Measurements from ENCODE around the gene ABHD1.
A peak's percentile ranks its signal among the peaks of the same experiment; 100 is the strongest.

Gene ABHD1

DNA sequence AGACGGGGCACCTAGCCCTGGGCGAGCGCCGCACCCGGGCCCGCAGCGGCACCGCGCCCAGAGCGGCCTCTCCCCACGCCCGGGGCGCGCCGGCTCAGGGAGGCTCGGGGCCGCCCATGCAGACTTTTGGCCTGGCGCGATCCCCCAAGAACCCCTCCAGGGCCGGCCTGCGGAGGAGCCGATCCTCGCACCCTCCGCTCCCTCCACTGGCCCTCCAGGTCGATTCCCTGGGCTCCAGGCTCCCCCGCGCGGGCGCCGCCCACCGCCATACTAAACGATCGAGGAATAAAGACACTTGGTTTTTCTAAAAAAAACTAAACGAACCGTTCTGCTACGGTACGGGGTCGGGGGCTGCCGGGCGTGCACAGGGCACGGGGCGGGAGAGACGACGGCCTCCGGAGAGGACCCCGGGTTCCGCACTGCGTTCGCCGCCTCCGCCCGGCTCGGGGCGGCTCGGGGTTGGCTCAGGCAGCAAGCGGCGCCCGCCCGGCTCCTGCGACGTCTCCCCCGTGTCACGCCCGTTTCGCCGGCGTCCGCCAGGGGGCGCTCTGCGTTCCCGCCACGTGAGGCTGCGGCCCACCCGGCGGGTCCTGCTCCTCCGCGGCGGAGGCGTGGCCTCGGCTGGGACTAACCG, 37.4 kb upstream of the ABHD1 start:
- peak overlapping the region; percentile 70 for H3K9ac ChIP-seq (ENCODE audit: low read length)

DNA sequence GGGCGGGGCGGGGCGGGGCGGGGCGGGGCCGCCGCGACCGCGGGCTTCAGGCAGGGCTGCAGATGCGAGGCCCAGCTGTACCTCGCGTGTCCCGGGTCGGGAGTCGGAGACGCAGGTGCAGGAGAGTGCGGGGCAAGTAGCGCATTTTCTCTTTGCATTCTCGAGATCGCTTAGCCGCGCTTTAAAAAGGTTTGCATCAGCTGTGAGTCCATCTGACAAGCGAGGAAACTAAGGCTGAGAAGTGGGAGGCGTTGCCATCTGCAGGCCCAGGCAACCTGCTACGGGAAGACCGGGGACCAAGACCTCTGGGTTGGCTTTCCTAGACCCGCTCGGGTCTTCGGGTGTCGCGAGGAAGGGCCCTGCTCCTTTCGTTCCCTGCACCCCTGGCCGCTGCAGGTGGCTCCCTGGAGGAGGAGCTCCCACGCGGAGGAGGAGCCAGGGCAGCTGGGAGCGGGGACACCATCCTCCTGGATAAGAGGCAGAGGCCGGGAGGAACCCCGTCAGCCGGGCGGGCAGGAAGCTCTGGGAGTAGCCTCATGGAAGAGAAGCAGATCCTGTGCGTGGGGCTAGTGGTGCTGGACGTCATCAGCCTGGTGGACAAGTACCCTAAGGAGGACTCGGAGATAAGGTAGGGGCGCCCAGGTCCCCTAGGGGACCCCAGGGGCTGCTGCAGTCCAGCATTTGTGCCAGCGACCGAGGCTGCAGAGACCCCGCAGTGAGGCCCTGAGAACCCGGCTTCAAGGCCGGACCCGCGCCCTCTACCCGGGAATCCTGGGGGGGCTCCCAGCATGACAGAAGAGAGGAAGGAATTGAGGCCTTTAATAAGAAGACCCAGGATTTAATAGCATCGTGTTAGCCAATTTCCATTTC, 36.7 kb upstream of the ABHD1 start, which contains the start of gene KHK:
KHK (plus strand) TSS at position 49 of the 870 bp plus-strand sequence; CDS start at position 537, 488 bp downstream.
- Histone ChIP-seq H3K27me3 (ENCODE audit: low read depth, low read length) (no peaks in the 10 kb centered on the region), H4K20me1 (ENCODE audit: insufficient read depth, low read length) (no peaks in the 10 kb centered on the region), H3K4me1 (ENCODE audit: low read length) (peaks cover 8% of the 10 kb centered on the region), H3K9me3 (ENCODE audit: insufficient read depth, low read length) (no peaks in the 10 kb centered on the region), H3K4me2 (ENCODE audit: low read length) (peak within 1 kb of the TSS; percentile 96), H3K9ac (ENCODE audit: low read length) (peak within 1 kb of the TSS; percentile 70), H3K27ac (ENCODE audit: low read length) (peak within 1 kb of the TSS; percentile 14; the same call in 1 of the 2 replicates), H3K36me3 (replicated peaks; ENCODE audit: low read depth, low read length) (no peaks in the 10 kb centered on the region), H2AFZ (ENCODE audit: low read depth, low read length) (peak within 1 kb of the TSS; percentile 28), H3K79me2 (ENCODE audit: low read length) (no peaks in the 10 kb centered on the region), H3K4me3 (ENCODE audit: low read length) (peak within 1 kb of the TSS; percentile 82)
- TF ChIP-seq, protein P1, sequence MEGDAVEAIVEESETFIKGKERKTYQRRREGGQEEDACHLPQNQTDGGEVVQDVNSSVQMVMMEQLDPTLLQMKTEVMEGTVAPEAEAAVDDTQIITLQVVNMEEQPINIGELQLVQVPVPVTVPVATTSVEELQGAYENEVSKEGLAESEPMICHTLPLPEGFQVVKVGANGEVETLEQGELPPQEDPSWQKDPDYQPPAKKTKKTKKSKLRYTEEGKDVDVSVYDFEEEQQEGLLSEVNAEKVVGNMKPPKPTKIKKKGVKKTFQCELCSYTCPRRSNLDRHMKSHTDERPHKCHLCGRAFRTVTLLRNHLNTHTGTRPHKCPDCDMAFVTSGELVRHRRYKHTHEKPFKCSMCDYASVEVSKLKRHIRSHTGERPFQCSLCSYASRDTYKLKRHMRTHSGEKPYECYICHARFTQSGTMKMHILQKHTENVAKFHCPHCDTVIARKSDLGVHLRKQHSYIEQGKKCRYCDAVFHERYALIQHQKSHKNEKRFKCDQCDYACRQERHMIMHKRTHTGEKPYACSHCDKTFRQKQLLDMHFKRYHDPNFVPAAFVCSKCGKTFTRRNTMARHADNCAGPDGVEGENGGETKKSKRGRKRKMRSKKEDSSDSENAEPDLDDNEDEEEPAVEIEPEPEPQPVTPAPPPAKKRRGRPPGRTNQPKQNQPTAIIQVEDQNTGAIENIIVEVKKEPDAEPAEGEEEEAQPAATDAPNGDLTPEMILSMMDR (IDR thresholded peaks at IDR 0.05; ENCODE audit: low read depth, low read length) = no peak
- no peak for TF ChIP-seq EZH2phosphoT487 (IDR thresholded peaks at IDR 0.05; ENCODE audit: low read depth)

More for the DNA sequence above, 37.4 kb upstream of the ABHD1 start:
- peak overlapping the region; percentile 14; the same call in 1 of the 2 replicates for H3K27ac ChIP-seq (ENCODE audit: low read length)
- no peaks in the 10 kb centered on the region for H3K36me3 ChIP-seq (replicated peaks; ENCODE audit: low read depth, low read length)
- H3K27me3 ChIP-seq (ENCODE audit: low read depth, low read length) = no peaks in the 10 kb centered on the region
- no peaks in the 10 kb centered on the region for H3K9me3 ChIP-seq (ENCODE audit: insufficient read depth, low read length)
- no peaks in the 10 kb centered on the region for H4K20me1 ChIP-seq (ENCODE audit: insufficient read depth, low read length)
- H3K4me1 ChIP-seq (ENCODE audit: low read length) = peaks cover 15% of the 10 kb centered on the region
- H3K79me2 ChIP-seq (ENCODE audit: low read length) = no peaks in the 10 kb centered on the region
- peak overlapping the region; percentile 96 for H3K4me2 ChIP-seq (ENCODE audit: low read length)
- 0 out of 2 replicates have a peak overlapping the region, but pooled peaks have one; percentile 27 for H2AFZ ChIP-seq (ENCODE audit: low read depth, low read length)
- TF ChIP-seq EZH2phosphoT487 (IDR thresholded peaks at IDR 0.05; ENCODE audit: low read depth) = no peak
- TF ChIP-seq, protein P1 (IDR thresholded peaks at IDR 0.05; ENCODE audit: low read depth, low read length) = peak; percentile 57
- H3K4me3 ChIP-seq (ENCODE audit: low read length) = peak overlapping the region; percentile 82

DNA sequence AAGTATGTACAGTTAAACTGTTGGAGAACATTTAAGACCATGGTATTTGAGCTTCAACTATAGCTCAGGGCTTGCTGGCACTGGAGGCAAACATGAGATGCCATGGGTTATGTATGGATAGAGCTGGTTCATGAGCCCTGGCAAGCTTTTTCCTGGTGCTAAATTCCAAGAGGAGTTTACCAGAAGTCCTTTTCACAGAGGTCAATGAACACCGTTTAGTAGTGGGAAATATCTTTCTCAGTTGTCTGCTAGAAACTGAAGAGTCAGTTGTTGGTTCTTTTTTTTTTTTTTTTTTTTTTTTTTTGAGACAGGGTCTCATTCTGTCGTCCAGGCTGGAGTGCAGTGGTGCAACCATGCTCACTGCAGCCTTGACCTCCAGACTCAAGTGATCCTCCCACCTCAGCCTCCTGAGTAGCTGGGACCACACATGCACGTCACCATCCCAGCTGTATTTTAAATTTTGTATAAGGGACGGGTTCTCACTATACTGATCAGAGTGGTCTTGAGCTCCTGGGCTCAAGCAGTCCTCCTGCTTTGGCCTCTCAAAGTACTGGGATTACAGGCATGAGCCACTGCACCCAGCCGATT, 35.7 kb upstream of the ABHD1 start:
- TF ChIP-seq, protein P1 (IDR thresholded peaks at IDR 0.05; ENCODE audit: low read depth, low read length) = no peak
- TF ChIP-seq EZH2phosphoT487 (IDR thresholded peaks at IDR 0.05; ENCODE audit: low read depth) = no peak
- no peaks in the 10 kb centered on the region for H3K9me3 ChIP-seq (ENCODE audit: insufficient read depth, low read length)
- peak overlapping the region; percentile 84; the same call in 1 of the 2 replicates for H3K4me2 ChIP-seq (ENCODE audit: low read length)
- H3K79me2 ChIP-seq (ENCODE audit: low read length) = no peaks in the 10 kb centered on the region
- no peaks in the 10 kb centered on the region for H3K27me3 ChIP-seq (ENCODE audit: low read depth, low read length)
- peaks cover 8% of the 10 kb centered on the region for H3K4me1 ChIP-seq (ENCODE audit: low read length)
- no peak overlapping the region for H3K4me3 ChIP-seq (ENCODE audit: low read length)
- no peaks in the 10 kb centered on the region for H4K20me1 ChIP-seq (ENCODE audit: insufficient read depth, low read length)
- no peak overlapping the region for H3K9ac ChIP-seq (ENCODE audit: low read length)
- H3K27ac ChIP-seq (ENCODE audit: low read length) = no peak overlapping the region
- no peak overlapping the region for H2AFZ ChIP-seq (ENCODE audit: low read depth, low read length)
- no peaks in the 10 kb centered on the region for H3K36me3 ChIP-seq (replicated peaks; ENCODE audit: low read depth, low read length)

DNA sequence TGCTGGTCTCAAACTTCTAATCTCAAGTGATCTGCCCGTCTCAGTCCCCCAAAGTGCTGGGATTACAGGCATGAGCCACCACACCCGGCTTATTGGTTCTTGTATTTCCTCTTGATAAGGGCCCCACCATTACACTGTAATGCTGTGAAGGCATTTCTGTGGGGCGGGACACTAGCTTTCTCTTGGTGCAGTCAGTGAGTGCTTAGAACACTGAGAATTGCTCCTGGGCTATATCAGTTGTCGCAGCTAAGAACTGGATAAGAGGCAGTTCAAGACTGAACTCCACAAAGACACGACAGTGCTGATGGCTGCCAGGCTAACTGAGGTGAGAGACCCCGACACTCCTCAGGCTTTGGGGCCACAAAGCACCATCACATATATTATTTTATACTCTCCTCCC, 35.0 kb upstream of the ABHD1 start:
- Histone ChIP-seq H4K20me1 (ENCODE audit: insufficient read depth, low read length) (no peaks in the 10 kb centered on the region), H2AFZ (ENCODE audit: low read depth, low read length) (no peak overlapping the region), H3K79me2 (ENCODE audit: low read length) (no peaks in the 10 kb centered on the region), H3K36me3 (replicated peaks; ENCODE audit: low read depth, low read length) (no peaks in the 10 kb centered on the region), H3K9ac (ENCODE audit: low read length) (no peak overlapping the region), H3K4me3 (ENCODE audit: low read length) (no peak overlapping the region), H3K9me3 (ENCODE audit: insufficient read depth, low read length) (no peaks in the 10 kb centered on the region), H3K27me3 (ENCODE audit: low read depth, low read length) (no peaks in the 10 kb centered on the region), H3K27ac (ENCODE audit: low read length) (no peak overlapping the region), H3K4me2 (ENCODE audit: low read length) (no peak overlapping the region), H3K4me1 (ENCODE audit: low read length) (peaks cover 8% of the 10 kb centered on the region)
- TF ChIP-seq, protein P1 (IDR thresholded peaks at IDR 0.05; ENCODE audit: low read depth, low read length) = no peak
- TF ChIP-seq EZH2phosphoT487 (IDR thresholded peaks at IDR 0.05; ENCODE audit: low read depth) = no peak

All from OCI-LY3 (cell line).